ENCODE measurements around the gene UBXN10. TPM values are rescaled to one million over a fixed set of nuclear protein-coding genes. Genes with fewer than 3 reads are reported as not detected.
A peak's percentile ranks its signal among the peaks of the same experiment; 100 is the strongest.

UBXN10 gene
- total RNA-seq, 2 experiments from 2014 or later: 0.41 to 0.63 TPM

DNA sequence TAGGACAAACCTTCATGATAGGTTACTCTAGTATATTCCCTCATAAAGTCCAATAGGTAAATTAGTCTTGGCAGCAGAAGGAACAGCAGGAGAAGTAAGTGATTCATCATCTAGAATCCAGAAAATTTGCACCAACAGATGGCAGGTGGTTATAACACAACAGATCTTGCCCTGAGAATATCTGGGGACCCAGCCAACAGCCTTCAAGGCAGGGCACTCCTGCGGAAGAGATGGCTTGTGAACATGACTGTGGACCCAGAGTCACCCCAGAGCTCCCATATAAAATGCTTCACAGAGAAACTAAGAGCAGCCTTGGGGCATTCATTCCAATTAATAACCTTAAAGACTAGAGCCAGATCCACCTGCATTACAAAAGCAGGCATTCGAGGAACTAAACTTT, 8.3 kb downstream of the UBXN10 start:
- ATAC-seq: no peak
- intact Hi-C loops (cut with DNase I, micrococcal nuclease): loop anchor here in 1 of 2 experiments (2.0 kb wide), 1 partner anchor 219 kb away; no protein-coding TSS in a partner anchor
- Mint-ChIP-seq H3K27me3 (peaks cover 18% of the 10 kb centered on the region), H3K36me3 (ENCODE audit: low read depth) (no peaks in the 10 kb centered on the region), H3K27ac (no peak overlapping the region), H3K4me1 (peaks cover 2% of the 10 kb centered on the region), H3K9me3 (ENCODE audit: low read depth) (no peaks in the 10 kb centered on the region), H3K4me3 (no peak overlapping the region)
- ChIA-PET POLR2A (no interaction called here), CTCF (interaction anchor here (1.7 to 4.8 kb wide), 6 partner anchors 16 to 277 kb away, joined by 7 to 30 read pairs (median 8); no protein-coding TSS in a partner anchor)
- no peak for DNase-seq

GRCh38 chr1:20194757-20195461, 9.0 kb downstream of the UBXN10 start:
- DNase-seq (peak; percentile 87), ATAC-seq (peak; percentile 92)
- H3K4me3 Mint-ChIP-seq: no peak overlapping the region
- ChIA-PET POLR2A (no interaction called here), CTCF (interaction anchor here (0.6 to 4.8 kb wide), 25 partner anchors 8 to 333 kb away, joined by 3 to 30 read pairs (median 4); no protein-coding TSS in a partner anchor)
- no peak overlapping the region for H3K27ac Mint-ChIP-seq
- no peaks in the 10 kb centered on the region for H3K36me3 Mint-ChIP-seq (ENCODE audit: low read depth)
- intact Hi-C loops (cut with DNase I, micrococcal nuclease): loop anchor here (1.0 to 5.0 kb wide), 6 partner anchors 30 to 277 kb away; no protein-coding TSS in a partner anchor
- no peaks in the 10 kb centered on the region for H3K9me3 Mint-ChIP-seq (ENCODE audit: low read depth)
- peaks cover 2% of the 10 kb centered on the region for H3K4me1 Mint-ChIP-seq
- H3K27me3 Mint-ChIP-seq: peaks cover 18% of the 10 kb centered on the region

GRCh38 chr1:20195462-20195780, 9.5 kb downstream of the UBXN10 start:
- no peaks in the 10 kb centered on the region for H3K36me3 Mint-ChIP-seq (ENCODE audit: low read depth)
- POLR2A ChIA-PET: no interaction called here

DNA sequence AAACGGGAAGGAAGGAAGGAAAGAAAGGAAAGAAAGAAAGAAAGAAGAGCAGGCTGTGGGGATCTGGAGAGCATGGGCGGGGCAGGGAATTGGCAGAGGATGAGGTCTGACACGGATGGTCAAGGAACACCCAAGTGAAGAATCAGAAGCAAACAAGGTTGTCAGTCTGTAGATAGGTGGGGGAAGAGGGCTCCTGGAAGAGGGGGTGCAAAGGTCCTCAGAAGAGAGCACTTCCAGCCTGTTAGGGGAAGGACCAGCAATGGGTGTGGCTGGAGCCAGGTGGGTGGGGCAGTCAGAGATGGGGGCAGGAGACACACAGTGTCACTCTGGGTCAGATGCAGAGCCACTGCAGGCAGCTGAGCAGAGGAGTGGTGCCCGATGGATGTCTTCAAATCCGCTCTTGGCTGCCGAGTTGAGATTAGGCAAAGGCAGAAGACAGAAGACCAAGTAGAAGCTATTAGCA, 11.5 kb downstream of the UBXN10 start:
- no peak overlapping the region for H3K4me3 Mint-ChIP-seq
- H3K4me1 Mint-ChIP-seq: peaks cover 2% of the 10 kb centered on the region
- no peaks in the 10 kb centered on the region for H3K9me3 Mint-ChIP-seq (ENCODE audit: low read depth)
- intact Hi-C loops (cut with DNase I, micrococcal nuclease): loop anchor here in 1 of 2 experiments (5.0 kb wide), 1 partner anchor 40 kb away; no protein-coding TSS in a partner anchor
- ATAC-seq (no peak), DNase-seq (no peak)
- H3K27me3 Mint-ChIP-seq: peaks cover 21% of the 10 kb centered on the region
- no peaks in the 10 kb centered on the region for H3K36me3 Mint-ChIP-seq (ENCODE audit: low read depth)
- no peak overlapping the region for H3K27ac Mint-ChIP-seq
- ChIA-PET POLR2A (no interaction called here), CTCF (interaction anchor here (4.8 kb wide), 1 partner anchor 19 kb away, joined by 30 read pairs; no protein-coding TSS in a partner anchor)

More at GRCh38 chr1:20195462-20195780, 9.5 kb downstream of the UBXN10 start:
- Mint-ChIP-seq H3K27me3 (peaks cover 21% of the 10 kb centered on the region), H3K9me3 (ENCODE audit: low read depth) (no peaks in the 10 kb centered on the region), H3K4me1 (peaks cover 2% of the 10 kb centered on the region), H3K4me3 (no peak overlapping the region), H3K27ac (no peak overlapping the region)
- DNase-seq: no peak
- intact Hi-C loops (cut with DNase I, micrococcal nuclease): loop anchor here (1.0 to 5.0 kb wide), 6 partner anchors 30 to 277 kb away; no protein-coding TSS in a partner anchor
- no peak for ATAC-seq
- CTCF ChIA-PET: interaction anchor here (0.6 to 4.8 kb wide), 26 partner anchors 8 to 333 kb away, joined by 3 to 30 read pairs (median 4); no protein-coding TSS in a partner anchor

DNA sequence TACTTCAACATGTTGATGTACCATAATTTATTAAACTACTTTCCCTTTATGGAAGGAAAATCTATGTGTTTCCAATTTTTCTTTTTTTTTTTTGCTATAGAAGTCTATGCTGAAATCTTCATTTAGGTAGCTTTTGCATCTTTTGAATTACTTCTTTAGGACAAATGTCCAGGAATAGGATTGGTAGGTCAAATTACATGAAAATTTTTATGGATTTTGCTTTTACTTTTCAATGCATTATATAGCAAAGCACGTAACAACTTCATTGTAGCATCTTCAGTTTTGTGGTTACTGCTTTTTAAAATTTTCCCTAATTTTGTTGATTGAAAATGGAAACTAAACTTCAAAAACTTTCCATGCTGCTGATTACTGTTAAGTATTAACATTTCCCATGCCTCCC, 12.4 kb downstream of the UBXN10 start:
- intact Hi-C loops (cut with DNase I, micrococcal nuclease): loop anchor here in 1 of 2 experiments (5.0 kb wide), 1 partner anchor 41 kb away; no protein-coding TSS in a partner anchor
- ATAC-seq (no peak), DNase-seq (no peak)
- Mint-ChIP-seq H3K27ac (no peak overlapping the region), H3K4me3 (no peak overlapping the region), H3K27me3 (peaks cover 21% of the 10 kb centered on the region), H3K36me3 (ENCODE audit: low read depth) (no peaks in the 10 kb centered on the region), H3K9me3 (ENCODE audit: low read depth) (no peaks in the 10 kb centered on the region), H3K4me1 (peaks cover 2% of the 10 kb centered on the region)
- ChIA-PET CTCF (no interaction called here), POLR2A (no interaction called here)

DNA sequence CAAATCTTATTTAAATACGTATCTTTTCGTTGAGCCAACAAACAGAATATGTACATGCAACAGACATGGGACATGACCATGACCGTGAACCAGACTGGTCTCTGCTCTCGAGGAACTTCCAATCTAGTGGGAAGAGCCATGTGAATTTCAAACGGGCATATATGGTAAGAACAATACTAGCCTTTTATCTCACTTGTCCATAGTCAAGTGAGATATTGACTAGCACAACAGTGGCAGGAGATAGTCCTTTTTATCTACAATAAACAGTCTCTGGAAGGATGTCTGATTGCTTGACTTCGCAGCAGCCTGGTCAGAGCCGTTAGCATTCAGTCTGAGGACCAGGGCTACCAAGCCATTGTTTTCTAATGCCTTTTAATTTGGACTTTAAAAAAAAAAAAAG, 13.0 kb downstream of the UBXN10 start:
- H3K27ac Mint-ChIP-seq: no peak overlapping the region
- ATAC-seq: no peak
- peaks cover 21% of the 10 kb centered on the region for H3K27me3 Mint-ChIP-seq
- no peaks in the 10 kb centered on the region for H3K36me3 Mint-ChIP-seq (ENCODE audit: low read depth)
- ChIA-PET CTCF (no interaction called here), POLR2A (no interaction called here)
- H3K4me1 Mint-ChIP-seq: peaks cover 2% of the 10 kb centered on the region
- H3K4me3 Mint-ChIP-seq: no peak overlapping the region
- no peaks in the 10 kb centered on the region for H3K9me3 Mint-ChIP-seq (ENCODE audit: low read depth)
- DNase-seq: no peak
- intact Hi-C loops (cut with DNase I, micrococcal nuclease): loop anchor here in 1 of 2 experiments (5.0 kb wide), 1 partner anchor 42 kb away; no protein-coding TSS in a partner anchor

GRCh38 chr1:20199403-20199802, 13.5 kb downstream of the UBXN10 start:
- ATAC-seq: no peak
- Mint-ChIP-seq H3K27me3 (peaks cover 21% of the 10 kb centered on the region), H3K27ac (no peak overlapping the region), H3K4me3 (no peak overlapping the region), H3K36me3 (ENCODE audit: low read depth) (no peaks in the 10 kb centered on the region), H3K4me1 (peaks cover 2% of the 10 kb centered on the region), H3K9me3 (ENCODE audit: low read depth) (no peaks in the 10 kb centered on the region)
- intact Hi-C loops (cut with DNase I, micrococcal nuclease): loop anchor here in 1 of 2 experiments (5.0 kb wide), 1 partner anchor 42 kb away; no protein-coding TSS in a partner anchor
- DNase-seq: no peak
- CTCF ChIA-PET: interaction anchor here (1.2 kb wide), 1 partner anchor 34 kb away, joined by 4 read pairs; no protein-coding TSS in a partner anchor
- POLR2A ChIA-PET: no interaction called here

DNA sequence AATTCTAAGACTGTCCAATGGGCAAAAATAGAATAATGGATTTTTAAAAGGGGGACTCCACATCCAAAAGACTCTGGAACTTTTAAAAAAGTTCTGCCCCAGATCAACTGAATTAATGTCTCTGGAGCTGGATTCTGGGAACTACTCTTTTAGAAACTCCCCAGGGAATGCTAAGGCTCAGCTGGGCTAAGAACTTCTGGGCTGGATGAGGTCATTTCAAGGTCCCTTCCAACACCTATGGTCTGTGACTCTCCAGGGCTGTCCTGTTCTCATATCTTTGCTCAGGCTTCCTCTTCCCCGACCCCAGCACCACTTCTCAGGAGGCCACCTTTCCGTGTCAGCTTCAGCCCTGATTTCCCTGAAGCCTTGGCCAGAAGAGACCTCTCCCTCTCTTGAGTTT, 13.9 kb downstream of the UBXN10 start:
- H3K36me3 Mint-ChIP-seq (ENCODE audit: low read depth): no peaks in the 10 kb centered on the region
- H3K9me3 Mint-ChIP-seq (ENCODE audit: low read depth): no peaks in the 10 kb centered on the region
- peaks cover 2% of the 10 kb centered on the region for H3K4me1 Mint-ChIP-seq
- ATAC-seq (no peak), DNase-seq (no peak)
- peaks cover 21% of the 10 kb centered on the region for H3K27me3 Mint-ChIP-seq
- no peak overlapping the region for H3K27ac Mint-ChIP-seq
- POLR2A ChIA-PET: no interaction called here
- CTCF ChIA-PET: interaction anchor here (1.2 kb wide), 1 partner anchor 34 kb away, joined by 4 read pairs; no protein-coding TSS in a partner anchor
- H3K4me3 Mint-ChIP-seq: no peak overlapping the region
- intact Hi-C loops (cut with DNase I, micrococcal nuclease): loop anchor here in 1 of 2 experiments (5.0 kb wide), 1 partner anchor 43 kb away; no protein-coding TSS in a partner anchor

GRCh38 chr1:20200966-20201365, 15.1 kb downstream of the UBXN10 start:
- no peaks in the 10 kb centered on the region for H3K4me1 Mint-ChIP-seq
- peaks cover 16% of the 10 kb centered on the region for H3K27me3 Mint-ChIP-seq
- intact Hi-C loops (cut with DNase I, micrococcal nuclease): no loop called here
- ATAC-seq: no peak
- POLR2A ChIA-PET: no interaction called here
- CTCF ChIA-PET: interaction anchor here (0.9 kb wide), 1 partner anchor 17 kb away, joined by 3 read pairs; no protein-coding TSS in a partner anchor
- H3K27ac Mint-ChIP-seq: no peak overlapping the region
- no peak overlapping the region for H3K4me3 Mint-ChIP-seq
- no peak for DNase-seq
- no peaks in the 10 kb centered on the region for H3K36me3 Mint-ChIP-seq (ENCODE audit: low read depth)
- H3K9me3 Mint-ChIP-seq (ENCODE audit: low read depth): no peaks in the 10 kb centered on the region

- ATAC-seq (no peak), DNase-seq (no peak)
- no peaks in the 10 kb centered on the region for H3K36me3 Mint-ChIP-seq (ENCODE audit: low read depth)
- H3K9me3 Mint-ChIP-seq (ENCODE audit: low read depth): no peaks in the 10 kb centered on the region
- H3K4me3 Mint-ChIP-seq: no peak overlapping the region
- H3K27me3 Mint-ChIP-seq: peaks cover 14% of the 10 kb centered on the region
- intact Hi-C loops (cut with DNase I, micrococcal nuclease): no loop called here
- H3K4me1 Mint-ChIP-seq: no peaks in the 10 kb centered on the region
- ChIA-PET CTCF (no interaction called here), POLR2A (interaction anchor here (0.6 kb wide), 1 partner anchor 486 kb away, joined by 4 read pairs; no protein-coding TSS in a partner anchor)
- no peak overlapping the region for H3K27ac Mint-ChIP-seq
These were observed 16.3 kb downstream of the UBXN10 start for GRCh38 chr1:20202166-20202565.

- intact Hi-C loops (cut with DNase I, micrococcal nuclease): no loop called here
- Mint-ChIP-seq H3K9me3 (ENCODE audit: low read depth) (no peaks in the 10 kb centered on the region), H3K27me3 (peaks cover 23% of the 10 kb centered on the region), H3K36me3 (ENCODE audit: low read depth) (no peaks in the 10 kb centered on the region), H3K27ac (no peak overlapping the region), H3K4me1 (peaks cover 4% of the 10 kb centered on the region), H3K4me3 (no peak overlapping the region)
- DNase-seq (no peak), ATAC-seq (no peak)
- POLR2A ChIA-PET: no interaction called here
- CTCF ChIA-PET: interaction anchor here (0.6 to 0.8 kb wide), 4 partner anchors 12 to 978 kb away, joined by 3 to 5 read pairs (median 4); no protein-coding TSS in a partner anchor
These were observed 21.6 kb downstream of the UBXN10 start for GRCh38 chr1:20207546-20207945.

Data from activated CD4-positive, alpha-beta T cell treated with anti-CD3 and anti-CD28 coated beads for 36 hours (primary cell).